Lung (tissue), 12 donors: ENCODE results near the gene EIF4E3. TPM values are rescaled to one million over a fixed set of nuclear protein-coding genes. Genes with fewer than 3 reads are reported as not detected.
A peak's percentile ranks its signal among the peaks of the same experiment; 100 is the strongest.

Experiments
- ATAC-seq: fragments of 200-7000 bp; cut with Tn5 transposase; one replicate; pipeline ENCODE4 v1.9.1; 2020; ENCODE audit warnings: moderate number of reproducible peaks; ENCODE audit not compliant: insufficient read depth, low FRiP score
- DNase-seq, 3 donors: peaks; one replicate each; pipeline ENCODE4 v3.0.0-alpha.2; 2013 to 2017
- H3K27ac ChIP-seq, 2 donors: one replicate each; pipeline ENCODE4 v1.5.1; 2013; ENCODE audit warnings: mild to moderate bottlenecking in 2 of 2, moderate library complexity in 2 of 2, control low read depth in 1 of 2, inconsistent platforms in 1 of 2, low read depth in 1 of 2, low read length in 1 of 2
- H3K27me3 ChIP-seq, 3 donors: one replicate each; pipeline ENCODE4 v1.5.1; 2013; ENCODE audit warnings: low read length in 2 of 3; ENCODE audit not compliant: control insufficient read depth in 3 of 3, insufficient read depth in 3 of 3
- H3K36me3 ChIP-seq, 4 donors: one replicate each; pipeline ENCODE4 v1.5.1; 2013; ENCODE audit warnings: low read length in 4 of 4, mild to moderate bottlenecking in 1 of 4, moderate library complexity in 1 of 4; ENCODE audit not compliant: control insufficient read depth in 4 of 4, insufficient read depth in 4 of 4
- H3K4me1 ChIP-seq, 5 donors: one replicate each; pipeline ENCODE4 v1.5.1; 2013; ENCODE audit warnings: low read length in 5 of 5, mild to moderate bottlenecking in 2 of 5, moderate library complexity in 1 of 5; ENCODE audit not compliant: control insufficient read depth in 5 of 5, insufficient read depth in 5 of 5
- H3K4me3 ChIP-seq: one replicate; pipeline ENCODE4 v1.5.1; 2013; ENCODE audit warnings: mild to moderate bottlenecking, control low read depth, moderate library complexity
- H3K9ac ChIP-seq, 2 donors: one replicate each; pipeline ENCODE4 v1.5.1; 2013; ENCODE audit warnings: low read length in 2 of 2, control low read depth in 1 of 2; ENCODE audit not compliant: insufficient read depth in 1 of 2
- H3K9me3 ChIP-seq, 4 donors: one replicate each; pipeline ENCODE4 v1.5.1; 2013; ENCODE audit warnings: low read length in 3 of 4, mild to moderate bottlenecking in 1 of 4, moderate library complexity in 1 of 4; ENCODE audit not compliant: control insufficient read depth in 4 of 4, insufficient read depth in 3 of 4
- CTCF ChIP-seq: IDR thresholded peaks from 2 replicates; pipeline ENCODE4 v1.5.1; 2012; ENCODE audit warnings: mild to moderate bottlenecking; ENCODE audit errors: control extremely low read depth, extremely low read depth
- WGBS, 2 donors: extraction: QIAGEN DNeasy Blood & Tissue Kit; methylation state at CpG; one replicate each; pipeline ENCODE4 v1.1.7; 2013; 5-methylcytosine and 5-hydroxymethylcytosine counted together
- polyA plus RNA-seq, 2 donors: library from polyadenylated mRNA; stranded (reverse); fragments of 200-250 nt; gene quantifications; one replicate each; pipeline ENCODE4 v1.2.1, GENCODE V29; 2013
- total RNA-seq, 2 donors: library from RNA; depleted of rRNA in 1 of 2; stranded (reverse); fragments of >200 nt in 1 of 2; gene quantifications; one replicate each; pipeline ENCODE4 v1.2.1, GENCODE V29; 2014 to 2021
- donor health status: control.
- donor health status: control.
- donor health status: Bipolar disorder and iron deficiency.
- donor health status: healthy.
- donor health status: DM: yes; HTN: yes; CAD: no.

The EIF4E3 gene
- total and polyA plus RNA-seq, 4 donors = 9.7 to 21.8 (median 12.0) TPM

GRCh38 chr3:71702131-71703024, 22.8 kb downstream of the EIF4E3 start:
- peaks cover 0 to 11% (median 6%) of the 10 kb centered on the region in 5 donors for H3K4me1 ChIP-seq
- no peaks in the 10 kb centered on the region for H3K27me3 ChIP-seq
- H3K27ac ChIP-seq = no peak overlapping the region
- no peak overlapping the region for H3K9ac ChIP-seq
- DNase-seq (no peak), ATAC-seq (peak; percentile 84)
- peaks cover 0 to 2% (median 0%) of the 10 kb centered on the region in 4 donors for H3K36me3 ChIP-seq
- H3K4me3 ChIP-seq = no peak overlapping the region
- TF ChIP-seq CTCF = no peak
- WGBS, 2 donors = 23 to 46% methylated on average over 7 of the region's 7 CpGs
- peaks cover 0 to 2% (median 0%) of the 10 kb centered on the region in 4 donors for H3K9me3 ChIP-seq

GRCh38 chr3:71701251-71701762, 23.9 kb downstream of the EIF4E3 start:
- TF ChIP-seq CTCF = no peak
- Histone ChIP-seq H3K27ac (no peak overlapping the region), H3K4me1 (peaks cover 0 to 11% (median 6%) of the 10 kb centered on the region in 5 donors), H3K9me3 (peaks cover 0 to 2% (median 0%) of the 10 kb centered on the region in 4 donors), H3K27me3 (no peaks in the 10 kb centered on the region), H3K36me3 (peaks cover 0 to 2% (median 0%) of the 10 kb centered on the region in 4 donors), H3K4me3 (no peak overlapping the region), H3K9ac (no peak overlapping the region)
- DNase-seq (no peak), ATAC-seq (no peak)
- 80 to 82% methylated on average over 3 of the region's 3 CpGs for WGBS, 2 donors

- ATAC-seq (no peak), DNase-seq (peak in 2 of 3 donors; percentile 54 to 59)
- no peak for TF ChIP-seq CTCF
- Histone ChIP-seq H3K27me3 (no peaks in the 10 kb centered on the region), H3K4me3 (no peak overlapping the region), H3K4me1 (peaks cover 1 to 26% (median 17%) of the 10 kb centered on the region in 5 donors), H3K9ac (no peak overlapping the region), H3K36me3 (peaks cover 0 to 2% (median 0%) of the 10 kb centered on the region in 4 donors), H3K9me3 (no peaks in the 10 kb centered on the region), H3K27ac (peak overlapping the region in 1 of 2 donors; percentile 60)
- 59 to 87% methylated on average over 7 of the region's 7 CpGs for WGBS, 2 donors
These were observed 30.2 kb downstream of the EIF4E3 start for GRCh38 chr3:71695000-71695482.
